ENCODE results near the gene TMEM59L.

TMEM59L gene

DNA sequence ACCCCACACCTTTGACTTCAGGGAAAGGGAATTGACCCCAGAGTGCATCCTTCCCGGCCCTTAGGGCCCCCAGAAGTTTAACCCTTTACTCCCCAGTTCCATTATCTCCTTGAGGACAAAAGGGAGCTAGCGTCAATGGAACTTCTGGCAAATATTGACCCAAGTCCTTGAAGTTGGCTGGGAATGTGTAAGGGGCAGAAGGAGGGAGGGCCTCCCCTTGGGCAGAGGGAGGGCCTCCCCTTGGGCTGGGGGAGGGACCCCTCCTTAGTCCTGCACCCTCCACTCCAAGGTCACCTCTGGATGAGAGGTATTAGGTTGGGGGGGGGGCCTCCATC is 3.0 kb upstream of the TMEM59L start:
- Histone ChIP-seq H3K4me3 (ENCODE audit: insufficient read depth, low read depth, low read length) (no peak overlapping the region), H3K27ac (ENCODE audit: insufficient read depth, low read depth, low read length, poor library complexity, severe bottlenecking) (no peak overlapping the region), H3K36me3 (ENCODE audit: control insufficient read depth, insufficient read depth, low read length) (no peaks in the 10 kb centered on the region), H3K4me1 (ENCODE audit: control insufficient read depth, insufficient read depth, low read length) (peaks cover 34% of the 10 kb centered on the region), H3K9me3 (ENCODE audit: control insufficient read depth, low read length) (no peaks in the 10 kb centered on the region), H3K27me3 (ENCODE audit: control insufficient read depth, insufficient read depth, low read length, poor library complexity, severe bottlenecking) (peaks cover 98% of the 10 kb centered on the region)
- WGBS, 2 experiments = 10 to 13% methylated on average over 2 of the region's 2 CpGs

DNA sequence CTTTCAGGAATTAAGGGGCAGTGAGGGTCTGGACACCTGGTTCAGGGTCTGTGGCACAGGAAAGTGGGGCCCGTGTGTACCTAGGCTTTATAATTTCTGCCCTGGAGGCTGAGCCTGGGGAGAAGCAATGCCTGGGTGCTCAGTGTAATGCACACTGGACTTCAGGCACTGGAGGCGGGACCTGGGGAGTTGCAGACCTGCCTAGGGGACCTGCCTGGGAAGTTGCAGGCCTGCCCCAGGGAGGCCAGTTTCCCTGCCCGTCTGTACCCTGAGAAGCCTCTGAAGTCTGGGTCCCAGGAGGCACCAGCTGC is 2.5 kb upstream of the TMEM59L start:
- Histone ChIP-seq H3K4me3 (ENCODE audit: insufficient read depth, low read depth, low read length) (no peak overlapping the region), H3K9me3 (ENCODE audit: control insufficient read depth, low read length) (no peaks in the 10 kb centered on the region), H3K27me3 (ENCODE audit: control insufficient read depth, insufficient read depth, low read length, poor library complexity, severe bottlenecking) (peaks cover 98% of the 10 kb centered on the region), H3K4me1 (ENCODE audit: control insufficient read depth, insufficient read depth, low read length) (peaks cover 33% of the 10 kb centered on the region), H3K27ac (ENCODE audit: insufficient read depth, low read depth, low read length, poor library complexity, severe bottlenecking) (no peak overlapping the region), H3K36me3 (ENCODE audit: control insufficient read depth, insufficient read depth, low read length) (no peaks in the 10 kb centered on the region)
- 24% methylated on average over 3 of the region's 3 CpGs for WGBS, 2 experiments

DNA sequence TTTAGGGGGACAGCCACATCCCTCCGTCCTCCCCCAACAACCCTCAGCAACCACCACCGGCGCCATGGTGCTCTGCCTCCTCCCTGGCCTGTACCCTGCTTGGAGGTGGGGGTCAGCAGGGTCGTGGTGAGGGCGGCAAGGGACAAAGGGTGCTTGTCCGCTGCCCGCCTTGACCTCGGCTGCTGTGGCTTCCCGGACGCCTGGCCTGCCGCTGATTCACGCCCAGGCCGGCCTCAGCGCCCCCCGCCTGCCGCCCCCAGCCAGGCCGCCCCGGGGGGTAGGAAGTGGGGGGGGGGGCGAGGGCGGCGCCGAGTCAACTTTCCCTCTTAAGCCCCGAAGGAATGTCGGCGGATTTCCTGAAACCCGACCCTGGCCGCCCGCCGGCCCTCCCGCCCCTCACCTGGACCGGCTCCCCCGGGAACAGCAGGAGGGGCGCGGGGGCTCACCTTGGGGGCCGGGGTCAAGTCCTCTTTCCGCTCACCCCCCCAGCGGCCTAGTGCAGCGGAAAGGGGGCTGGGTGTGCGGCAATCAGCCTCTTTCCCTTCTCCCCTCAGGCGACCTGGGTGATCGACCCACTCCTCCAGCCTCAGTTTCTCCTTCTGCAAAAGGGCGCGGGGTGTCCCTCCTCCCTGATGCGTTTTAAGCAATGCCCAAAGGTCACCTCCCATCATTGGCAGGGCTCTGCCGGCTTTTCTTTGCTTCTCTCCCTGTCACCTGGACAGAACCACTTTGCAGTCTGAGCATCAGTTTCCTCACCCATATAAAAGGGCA is 1.9 kb upstream of the TMEM59L start:
- peaks cover 98% of the 10 kb centered on the region for H3K27me3 ChIP-seq (ENCODE audit: control insufficient read depth, insufficient read depth, low read length, poor library complexity, severe bottlenecking)
- H3K27ac ChIP-seq (ENCODE audit: insufficient read depth, low read depth, low read length, poor library complexity, severe bottlenecking) = no peak overlapping the region
- WGBS, 2 experiments = 1 to 2% methylated on average over 45 of the region's 45 CpGs
- H3K36me3 ChIP-seq (ENCODE audit: control insufficient read depth, insufficient read depth, low read length) = no peaks in the 10 kb centered on the region
- no peaks in the 10 kb centered on the region for H3K9me3 ChIP-seq (ENCODE audit: control insufficient read depth, low read length)
- H3K4me1 ChIP-seq (ENCODE audit: control insufficient read depth, insufficient read depth, low read length) = peaks cover 33% of the 10 kb centered on the region
- no peak overlapping the region for H3K4me3 ChIP-seq (ENCODE audit: insufficient read depth, low read depth, low read length)

DNA sequence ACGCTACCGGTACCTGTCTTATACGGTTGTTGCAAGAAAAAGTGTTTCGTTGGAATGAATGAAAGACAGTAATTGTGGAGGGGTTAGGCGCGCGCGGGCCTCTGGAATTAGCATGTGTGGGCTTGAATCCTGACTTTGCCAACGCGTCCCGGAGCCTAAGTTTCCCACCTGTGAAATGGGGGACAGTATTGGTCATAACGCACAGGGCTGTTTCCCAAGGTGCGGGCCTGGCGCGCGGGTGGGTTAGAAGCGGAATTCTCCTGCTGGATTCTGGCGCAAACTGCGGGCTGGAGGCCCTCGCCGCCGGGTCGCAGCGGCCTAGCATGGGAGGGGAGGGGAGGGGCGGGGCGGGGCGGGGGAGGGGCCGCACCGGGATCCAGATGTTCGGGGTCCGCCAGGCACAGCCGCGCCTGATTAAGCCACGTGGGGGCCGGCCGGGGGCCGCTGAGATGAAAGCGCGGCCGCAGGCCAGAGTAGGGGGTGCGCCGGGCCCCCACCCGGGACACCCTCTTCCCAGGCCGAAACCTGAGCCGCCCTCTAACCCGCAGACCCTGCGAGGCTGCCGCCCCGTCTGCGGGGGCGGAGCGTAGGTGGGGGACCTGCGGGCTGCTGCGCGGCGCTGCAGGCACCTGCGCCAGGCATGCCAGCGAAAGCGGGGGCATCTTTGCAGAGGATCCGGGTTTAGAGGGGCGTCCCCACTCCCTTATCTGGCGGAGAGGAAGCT is 1.2 kb upstream of the TMEM59L start:
- Histone ChIP-seq H3K27me3 (ENCODE audit: control insufficient read depth, insufficient read depth, low read length, poor library complexity, severe bottlenecking) (peaks cover 96% of the 10 kb centered on the region), H3K4me1 (ENCODE audit: control insufficient read depth, insufficient read depth, low read length) (peaks cover 33% of the 10 kb centered on the region), H3K4me3 (ENCODE audit: insufficient read depth, low read depth, low read length) (no peak overlapping the region), H3K27ac (ENCODE audit: insufficient read depth, low read depth, low read length, poor library complexity, severe bottlenecking) (no peak overlapping the region), H3K9me3 (ENCODE audit: control insufficient read depth, low read length) (no peaks in the 10 kb centered on the region), H3K36me3 (ENCODE audit: control insufficient read depth, insufficient read depth, low read length) (no peaks in the 10 kb centered on the region)
- 1% methylated on average over 62 of the region's 62 CpGs for WGBS, 2 experiments

DNA sequence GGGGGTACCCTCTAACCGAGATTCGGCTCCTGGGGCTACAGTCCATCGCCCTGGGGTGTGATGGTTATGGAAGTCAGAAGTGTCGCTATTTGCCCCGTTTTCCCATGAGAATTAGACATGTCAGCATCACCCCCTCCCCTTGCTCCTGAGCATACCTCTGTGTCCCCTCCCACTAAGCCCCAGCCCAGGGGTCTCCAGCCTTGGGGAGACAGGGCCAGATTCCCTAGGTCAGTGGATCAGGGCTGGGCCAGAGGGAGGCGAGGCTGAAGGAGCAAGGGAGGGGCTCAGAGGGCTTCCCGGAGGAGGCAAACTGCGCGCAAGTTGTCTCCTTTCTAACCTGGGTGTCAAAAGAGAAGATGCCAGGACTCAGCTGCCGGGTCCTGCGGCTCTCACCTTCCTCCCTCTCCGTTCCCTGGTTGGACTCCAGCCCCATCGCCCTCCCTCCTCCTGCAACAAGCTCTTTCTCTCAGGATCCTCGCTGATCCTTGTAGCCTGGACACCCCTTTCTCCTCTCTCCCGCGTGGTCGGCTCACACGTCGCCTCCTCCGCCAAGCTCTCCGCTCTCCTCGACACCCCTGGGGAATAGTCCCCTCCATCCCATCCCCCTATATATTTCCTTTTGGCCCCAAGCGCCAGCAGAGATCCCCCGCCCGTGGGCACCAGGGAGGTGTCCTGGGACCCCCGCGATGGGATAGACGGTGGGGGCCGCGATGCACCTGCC is 459 bp upstream of the TMEM59L start:
- peaks cover 33% of the 10 kb centered on the region for H3K4me1 ChIP-seq (ENCODE audit: control insufficient read depth, insufficient read depth, low read length)
- H3K27ac ChIP-seq (ENCODE audit: insufficient read depth, low read depth, low read length, poor library complexity, severe bottlenecking) = no peak overlapping the region
- H3K9me3 ChIP-seq (ENCODE audit: control insufficient read depth, low read length) = no peaks in the 10 kb centered on the region
- H3K27me3 ChIP-seq (ENCODE audit: control insufficient read depth, insufficient read depth, low read length, poor library complexity, severe bottlenecking) = peaks cover 90% of the 10 kb centered on the region
- H3K4me3 ChIP-seq (ENCODE audit: insufficient read depth, low read depth, low read length) = peak overlapping the region; percentile 35
- 2% methylated on average over 30 of the region's 30 CpGs for WGBS, 2 experiments
- H3K36me3 ChIP-seq (ENCODE audit: control insufficient read depth, insufficient read depth, low read length) = no peaks in the 10 kb centered on the region

DNA sequence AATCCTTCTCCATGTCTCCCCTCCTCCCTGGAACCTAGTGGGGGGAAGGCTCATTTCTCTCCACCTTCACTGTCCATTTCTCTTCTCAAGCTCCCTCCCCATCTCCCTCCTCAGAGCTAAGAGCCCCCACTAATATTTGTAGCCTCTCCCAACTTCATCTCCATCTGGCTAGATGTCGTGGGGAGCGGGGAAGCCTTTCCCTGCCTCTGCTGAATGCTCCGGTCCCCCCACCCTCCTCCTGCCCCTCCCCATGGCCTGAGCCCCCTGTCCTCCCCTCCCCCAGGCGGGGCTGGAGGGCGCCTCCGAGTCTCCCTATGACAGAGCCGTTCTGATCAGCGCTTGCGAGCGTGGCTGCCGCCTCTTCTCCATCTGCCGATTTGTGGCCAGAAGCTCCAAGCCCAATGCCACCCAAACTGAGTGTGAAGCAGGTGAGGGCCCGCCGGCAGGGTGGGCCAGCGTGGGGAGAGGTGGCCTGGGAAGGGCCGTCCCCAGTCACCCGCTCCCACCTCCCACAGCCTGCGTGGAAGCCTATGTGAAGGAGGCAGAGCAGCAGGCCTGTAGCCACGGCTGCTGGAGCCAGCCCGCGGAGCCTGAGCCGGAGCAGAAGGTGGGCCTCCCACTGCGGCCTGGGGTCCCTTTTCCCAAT is 1.0 kb downstream of the TMEM59L start:
- Histone ChIP-seq H3K9me3 (ENCODE audit: control insufficient read depth, low read length) (no peaks in the 10 kb centered on the region), H3K4me1 (ENCODE audit: control insufficient read depth, insufficient read depth, low read length) (peaks cover 27% of the 10 kb centered on the region), H3K4me3 (ENCODE audit: insufficient read depth, low read depth, low read length) (no peak overlapping the region), H3K27ac (ENCODE audit: insufficient read depth, low read depth, low read length, poor library complexity, severe bottlenecking) (no peak overlapping the region), H3K36me3 (ENCODE audit: control insufficient read depth, insufficient read depth, low read length) (no peaks in the 10 kb centered on the region), H3K27me3 (ENCODE audit: control insufficient read depth, insufficient read depth, low read length, poor library complexity, severe bottlenecking) (peaks cover 75% of the 10 kb centered on the region)
- WGBS, 2 experiments = 21 to 22% methylated on average over 23 of the region's 23 CpGs

DNA sequence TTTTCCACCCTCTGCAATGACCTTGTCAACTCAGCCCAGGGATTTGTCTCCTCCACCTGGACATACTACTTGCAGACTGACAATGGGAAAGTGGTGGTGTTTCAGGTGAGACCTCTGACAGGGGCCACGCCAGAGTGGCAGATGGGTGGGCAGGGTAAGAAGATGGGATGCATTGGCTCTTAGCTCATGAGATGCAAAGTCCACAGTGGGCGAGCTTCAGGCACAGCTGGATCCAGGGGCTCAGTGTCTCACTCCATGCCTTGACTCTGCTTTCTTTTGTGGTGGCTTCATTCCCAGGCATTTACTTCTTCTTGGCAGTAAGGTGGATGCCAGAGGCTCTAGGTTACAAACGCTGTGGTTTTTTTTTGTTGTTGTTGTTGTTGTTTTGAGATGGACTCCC is 3.4 kb downstream of the TMEM59L start:
- no peaks in the 10 kb centered on the region for H3K9me3 ChIP-seq (ENCODE audit: control insufficient read depth, low read length)
- no peak overlapping the region for H3K27ac ChIP-seq (ENCODE audit: insufficient read depth, low read depth, low read length, poor library complexity, severe bottlenecking)
- no peaks in the 10 kb centered on the region for H3K36me3 ChIP-seq (ENCODE audit: control insufficient read depth, insufficient read depth, low read length)
- H3K27me3 ChIP-seq (ENCODE audit: control insufficient read depth, insufficient read depth, low read length, poor library complexity, severe bottlenecking) = peaks cover 52% of the 10 kb centered on the region
- WGBS, 2 experiments = 85 to 91% methylated on average over 3 of the region's 3 CpGs
- H3K4me1 ChIP-seq (ENCODE audit: control insufficient read depth, insufficient read depth, low read length) = peaks cover 20% of the 10 kb centered on the region
- no peak overlapping the region for H3K4me3 ChIP-seq (ENCODE audit: insufficient read depth, low read depth, low read length)

DNA sequence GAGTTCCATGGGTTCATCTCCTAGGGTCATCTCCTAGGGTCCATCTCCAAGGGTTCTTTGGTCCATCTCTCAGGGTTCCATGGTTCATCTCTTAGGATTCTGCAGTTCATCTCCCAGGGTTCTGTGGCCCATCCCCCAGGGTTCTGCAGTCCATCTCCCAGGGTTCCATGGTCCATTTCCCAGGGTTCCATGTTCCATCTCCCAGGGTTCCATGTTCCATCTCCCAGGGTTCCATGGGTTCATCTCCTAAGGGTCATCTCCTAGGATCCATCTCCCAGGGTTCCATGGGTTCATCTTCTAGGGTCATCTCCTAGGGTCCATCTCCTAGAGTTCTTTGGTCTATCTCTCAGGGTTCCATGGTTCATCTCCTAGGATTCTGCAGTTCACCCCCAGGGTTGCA is 4.9 kb downstream of the TMEM59L start:
- peaks cover 9% of the 10 kb centered on the region for H3K4me1 ChIP-seq (ENCODE audit: control insufficient read depth, insufficient read depth, low read length)
- H3K4me3 ChIP-seq (ENCODE audit: insufficient read depth, low read depth, low read length) = no peak overlapping the region
- H3K9me3 ChIP-seq (ENCODE audit: control insufficient read depth, low read length) = no peaks in the 10 kb centered on the region
- H3K27me3 ChIP-seq (ENCODE audit: control insufficient read depth, insufficient read depth, low read length, poor library complexity, severe bottlenecking) = peaks cover 37% of the 10 kb centered on the region
- H3K27ac ChIP-seq (ENCODE audit: insufficient read depth, low read depth, low read length, poor library complexity, severe bottlenecking) = no peak overlapping the region
- no peaks in the 10 kb centered on the region for H3K36me3 ChIP-seq (ENCODE audit: control insufficient read depth, insufficient read depth, low read length)

DNA sequence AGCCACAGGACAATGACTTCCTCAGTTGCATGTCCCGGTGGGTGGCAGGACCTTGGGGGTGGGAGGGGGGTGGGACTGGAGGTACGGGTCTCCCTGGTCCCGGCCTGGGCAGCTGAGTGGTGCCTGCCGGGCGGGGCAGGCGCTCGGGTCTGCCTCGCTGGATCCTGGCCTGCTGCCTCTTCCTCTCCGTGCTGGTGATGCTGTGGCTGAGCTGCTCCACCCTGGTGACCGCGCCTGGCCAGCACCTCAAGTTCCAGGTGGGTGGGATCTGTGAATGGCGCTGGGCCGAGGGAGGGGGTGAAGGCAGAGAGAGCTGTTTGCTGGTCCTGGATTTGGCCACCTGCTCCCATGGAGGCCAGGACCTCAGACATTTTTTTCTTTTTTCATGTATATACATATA is 5.6 kb downstream of the TMEM59L start:
- Histone ChIP-seq H3K36me3 (ENCODE audit: control insufficient read depth, insufficient read depth, low read length) (no peaks in the 10 kb centered on the region), H3K27ac (ENCODE audit: insufficient read depth, low read depth, low read length, poor library complexity, severe bottlenecking) (no peak overlapping the region), H3K4me3 (ENCODE audit: insufficient read depth, low read depth, low read length) (no peak overlapping the region), H3K9me3 (ENCODE audit: control insufficient read depth, low read length) (no peaks in the 10 kb centered on the region), H3K27me3 (ENCODE audit: control insufficient read depth, insufficient read depth, low read length, poor library complexity, severe bottlenecking) (peaks cover 30% of the 10 kb centered on the region), H3K4me1 (ENCODE audit: control insufficient read depth, insufficient read depth, low read length) (peaks cover 6% of the 10 kb centered on the region)
- WGBS, 2 experiments = 94 to 95% methylated on average over 13 of the region's 13 CpGs

DNA sequence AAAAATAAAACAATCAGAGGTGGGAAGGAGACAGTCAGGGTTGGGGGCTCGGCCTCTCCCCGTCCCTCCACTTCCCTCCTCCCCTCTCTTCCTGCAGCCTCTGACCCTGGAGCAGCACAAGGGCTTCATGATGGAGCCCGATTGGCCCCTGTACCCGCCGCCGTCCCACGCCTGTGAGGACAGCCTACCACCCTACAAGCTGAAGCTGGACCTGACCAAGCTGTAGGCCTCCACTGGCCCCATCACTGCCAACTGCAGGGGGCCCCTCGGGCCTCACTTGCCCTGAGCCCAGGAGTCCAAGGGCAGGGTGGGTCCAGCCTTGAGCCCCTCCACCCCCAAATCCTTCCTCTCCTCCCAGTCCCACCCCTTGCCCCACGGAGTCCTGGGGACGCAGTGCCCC is 7.6 kb downstream of the TMEM59L start:
- Histone ChIP-seq H3K4me3 (ENCODE audit: insufficient read depth, low read depth, low read length) (no peak overlapping the region), H3K27me3 (ENCODE audit: control insufficient read depth, insufficient read depth, low read length, poor library complexity, severe bottlenecking) (peaks cover 9% of the 10 kb centered on the region), H3K27ac (ENCODE audit: insufficient read depth, low read depth, low read length, poor library complexity, severe bottlenecking) (no peak overlapping the region), H3K36me3 (ENCODE audit: control insufficient read depth, insufficient read depth, low read length) (no peaks in the 10 kb centered on the region), H3K9me3 (ENCODE audit: control insufficient read depth, low read length) (no peaks in the 10 kb centered on the region), H3K4me1 (ENCODE audit: control insufficient read depth, insufficient read depth, low read length) (no peaks in the 10 kb centered on the region)
- 87 to 88% methylated on average over 10 of the region's 10 CpGs for WGBS, 2 experiments
